ENCODE data around the gene EN2. TPM values are rescaled to one million over a fixed set of nuclear protein-coding genes. Genes with fewer than 3 reads are reported as not detected.

Gene EN2
- total and polyA plus RNA-seq, 10 of the 15 experiments (the other 5 are each of a cell fraction or from before 2014, with no cell fraction given) = not detected

GRCh38 chr7:155482511-155483183 is 24.7 kb downstream of the EN2 start:
- intact Hi-C loops (cut with micrococcal nuclease; ENCODE audit: unreplicated experiment) (no loop called here), in situ Hi-C loops (cut with MboI) (no loop called here)
- no peaks in the 10 kb centered on the region; the same call in 2 of the 3 replicates for H3K9me3 ChIP-seq (replicated peaks; ENCODE audit: control insufficient read depth, insufficient read depth, low read length)
- BruUV-seq (replicated peaks) = no TSS peak
- DNase-seq (ENCODE audit: low read depth, low spot score) (no peak), FAIRE-seq (no peak), ATAC-seq (no peak)
- CTCF ChIA-PET = no interaction called here
- H3K27ac ChIP-seq (ENCODE audit: control insufficient read depth, insufficient read depth) = peak overlapping the region; percentile 61
- SMC1A ChIA-PET (ENCODE audit: uncharacterized antibody, unreplicated experiment) = no interaction called here
- WGBS (ENCODE audit: insufficient coverage, insufficient replicate concordance, low lambda C conversion rate, missing lambda C conversion rate) = 22% methylated on average over 17 of the region's 17 CpGs
- H2AFZ ChIP-seq (ENCODE audit: control insufficient read depth, low read depth, low read length) = peak overlapping the region; percentile 67
- RAD21 ChIA-PET (ENCODE audit: unreplicated experiment) = no interaction called here
- H4K20me1 ChIP-seq (ENCODE audit: control insufficient read depth, insufficient read depth) = no peaks in the 10 kb centered on the region
- no peak overlapping the region for H3K4me3 ChIP-seq
- POLR2A ChIA-PET = no interaction called here
- TF ChIP-seq POLR2A (IDR thresholded peaks at IDR 0.05; ENCODE audit: low read depth, low read length) (peak; percentile 35; the same call in 1 of the 2 replicates), MTA2 (IDR thresholded peaks at IDR 0.05; ENCODE audit: low read depth) (no peak), KAT2A (conservative IDR thresholded peaks at IDR 0.05; ENCODE audit: control insufficient read depth, low read depth, low read length) (no peak), EED (IDR thresholded peaks at IDR 0.05; ENCODE audit: low read depth) (0 out of 2 replicates have a peak, but pooled peaks have one; percentile 7)
- H3K79me2 ChIP-seq (ENCODE audit: control insufficient read depth, insufficient read depth, low read length) = no peaks in the 10 kb centered on the region
- peak overlapping the region; percentile 65 for H3K4me2 ChIP-seq (ENCODE audit: control insufficient read depth, insufficient read depth)
- H3K9ac ChIP-seq (ENCODE audit: control insufficient read depth, insufficient read depth, low read length) = peak overlapping the region; percentile 43
- H3K27me3 ChIP-seq (replicated peaks in 1 of 2; ENCODE audit: control insufficient read depth in 2 of 2, insufficient read depth in 2 of 2, low read length in 1 of 2) = no peaks in the 10 kb centered on the region
- H3K36me3 ChIP-seq (ENCODE audit: control insufficient read depth in 2 of 2, insufficient read depth in 2 of 2, low read length in 1 of 2) = no peaks in the 10 kb centered on the region
- H3K4me1 ChIP-seq (ENCODE audit: control insufficient read depth, insufficient read depth, low read length) = peaks cover 5% of the 10 kb centered on the region

GRCh38 chr7:155483245-155483644 is 25.3 kb downstream of the EN2 start:
- no peak for DNase-seq (ENCODE audit: low read depth, low spot score)
- Histone ChIP-seq H3K4me1 (ENCODE audit: control insufficient read depth, insufficient read depth, low read length) (peaks cover 5% of the 10 kb centered on the region), H3K4me2 (ENCODE audit: control insufficient read depth, insufficient read depth) (peak overlapping the region; percentile 65), H3K9ac (ENCODE audit: control insufficient read depth, insufficient read depth, low read length) (peak overlapping the region; percentile 43; the same call in 1 of the 2 replicates), H3K27ac (ENCODE audit: control insufficient read depth, insufficient read depth) (peak overlapping the region; percentile 61), H2AFZ (ENCODE audit: control insufficient read depth, low read depth, low read length) (0 out of 2 replicates have a peak overlapping the region, but pooled peaks have one; percentile 10), H3K9me3 (replicated peaks; ENCODE audit: control insufficient read depth, insufficient read depth, low read length) (no peaks in the 10 kb centered on the region; the same call in 2 of the 3 replicates), H4K20me1 (ENCODE audit: control insufficient read depth, insufficient read depth) (no peaks in the 10 kb centered on the region), H3K27me3 (replicated peaks in 1 of 2; ENCODE audit: control insufficient read depth in 2 of 2, insufficient read depth in 2 of 2, low read length in 1 of 2) (no peaks in the 10 kb centered on the region), H3K36me3 (ENCODE audit: control insufficient read depth in 2 of 2, insufficient read depth in 2 of 2, low read length in 1 of 2) (no peaks in the 10 kb centered on the region), H3K79me2 (ENCODE audit: control insufficient read depth, insufficient read depth, low read length) (no peaks in the 10 kb centered on the region), H3K4me3 (no peak overlapping the region)
- in situ Hi-C loops (cut with MboI) (no loop called here), intact Hi-C loops (cut with micrococcal nuclease; ENCODE audit: unreplicated experiment) (no loop called here)
- no TSS peak for BruUV-seq (replicated peaks)
- FAIRE-seq = no peak
- ATAC-seq = no peak
- CTCF ChIA-PET = no interaction called here
- POLR2A ChIA-PET = no interaction called here
- WGBS (ENCODE audit: insufficient coverage, insufficient replicate concordance, low lambda C conversion rate, missing lambda C conversion rate) = 24% methylated on average over 13 of the region's 13 CpGs
- SMC1A ChIA-PET (ENCODE audit: uncharacterized antibody, unreplicated experiment) = no interaction called here
- RAD21 ChIA-PET (ENCODE audit: unreplicated experiment) = no interaction called here
- no peak for TF ChIP-seq MYC (IDR thresholded peaks at IDR 0.05; ENCODE audit: insufficient read depth, insufficient read length, insufficient replicate concordance, low read length, severe bottlenecking)
- TF ChIP-seq RBBP5 (conservative IDR thresholded peaks at IDR 0.05) = no peak
- TF ChIP-seq PAX8 (IDR thresholded peaks at IDR 0.05) = no peak
- TF ChIP-seq ZBTB40 (IDR thresholded peaks at IDR 0.05; ENCODE audit: borderline replicate concordance) = no peak
- TF ChIP-seq HDGF (IDR thresholded peaks at IDR 0.05) = no peak
- TF ChIP-seq RAD51 (IDR thresholded peaks at IDR 0.05) = no peak
- no peak for TF ChIP-seq GABPA (IDR thresholded peaks at IDR 0.05; ENCODE audit: low read depth)
- TF ChIP-seq SIX5 (IDR thresholded peaks at IDR 0.05; ENCODE audit: low read depth, low read length, severe bottlenecking) = no peak
- TF ChIP-seq KAT2A (conservative IDR thresholded peaks at IDR 0.05; ENCODE audit: control insufficient read depth, low read depth, low read length) = no peak
- no peak for TF ChIP-seq WRNIP1 (IDR thresholded peaks at IDR 0.05; ENCODE audit: borderline replicate concordance, low read depth, low read length)
- TF ChIP-seq BRCA1 (IDR thresholded peaks at IDR 0.05; ENCODE audit: low read depth, low read length) = no peak
- TF ChIP-seq SIN3A (IDR thresholded peaks at IDR 0.05; ENCODE audit: low read depth, low read length) = no peak
- no peak for TF ChIP-seq BACH1 (IDR thresholded peaks at IDR 0.05; ENCODE audit: borderline replicate concordance)
